HAP-1 (cell line): Measurements from ENCODE around the gene LILRB2.

Experiments
- DNase-seq, 2 experiments: peaks; one replicate each; pipeline ENCODE4 v3.0.0-alpha.2; 2016 to 2020; ENCODE audit warnings: low spot score in 2 of 2
- H3K27me3 ChIP-seq: fragments of 250-450 bp; sonication (Bioruptor Pico); 2 replicates; pipeline ENCODE4 v1.5.1; 2020; ENCODE audit warnings: low read depth, mild to moderate bottlenecking, moderate library complexity
- H3K36me3 ChIP-seq: fragments of 250-450 bp; sonication (Bioruptor Pico); replicated peaks from 2 replicates; pipeline ENCODE4 v1.5.1; 2020; ENCODE audit warnings: mild to moderate bottlenecking
- H3K4me1 ChIP-seq: fragments of 250-450 bp; sonication (Bioruptor Pico); 2 replicates; pipeline ENCODE4 v1.5.1; 2020; ENCODE audit warnings: mild to moderate bottlenecking
- H3K4me3 ChIP-seq: fragments of 250-450 bp; sonication (Bioruptor Pico); 2 replicates; pipeline ENCODE4 v1.5.1; 2020; ENCODE audit warnings: mild to moderate bottlenecking, moderate library complexity
- H3K9me3 ChIP-seq: fragments of 250-450 bp; sonication (Bioruptor Pico); 2 replicates; pipeline ENCODE4 v1.5.1; 2020; ENCODE audit warnings: mild to moderate bottlenecking, moderate library complexity
- in situ Hi-C: fragments of 300-500 bp; cut with MboI; formaldehyde crosslinking; loops from 3 replicates; pipeline ENCODE4 v1.14.3; 2020; ENCODE audit warnings: low sequenced_read_pairs, inconsistent platforms, mixed read lengths

LILRB2 gene

GRCh38 chr19:54315956-54316355, 35.0 kb upstream of the LILRB2 start:
- in situ Hi-C loops, result no loop called here
- Histone ChIP-seq H3K9me3 (no peaks in the 10 kb centered on the region), H3K4me3 (no peak overlapping the region), H3K27me3 (no peaks in the 10 kb centered on the region), H3K4me1 (no peaks in the 10 kb centered on the region), H3K36me3 (no peaks in the 10 kb centered on the region)
- no peak for DNase-seq

GRCh38 chr19:54312436-54313377, 31.8 kb upstream of the LILRB2 start, which contains the start of gene LILRA5:
TSS of gene LILRA5 (minus strand) at chr19:54313166. CDS start at chr19:54313019, 147 bp downstream.
- in situ Hi-C loops, result no loop called here
- Histone ChIP-seq H3K36me3 (no peaks in the 10 kb centered on the region), H3K9me3 (no peaks in the 10 kb centered on the region), H3K4me3 (no peak within 1 kb of the TSS), H3K4me1 (no peaks in the 10 kb centered on the region), H3K27me3 (no peaks in the 10 kb centered on the region)
- DNase-seq, result no peak

- DNase-seq, result no peak
- H3K4me1 ChIP-seq, result no peaks in the 10 kb centered on the region
- no peaks in the 10 kb centered on the region for H3K27me3 ChIP-seq
- H3K4me3 ChIP-seq, result no peak overlapping the region
- H3K9me3 ChIP-seq, result no peaks in the 10 kb centered on the region
- in situ Hi-C loops, result no loop called here
- H3K36me3 ChIP-seq, result no peaks in the 10 kb centered on the region
These were observed 31.1 kb upstream of the LILRB2 start for GRCh38 chr19:54312011-54312410.

- Histone ChIP-seq H3K4me1 (no peaks in the 10 kb centered on the region), H3K4me3 (no peak overlapping the region), H3K9me3 (no peaks in the 10 kb centered on the region), H3K27me3 (no peaks in the 10 kb centered on the region), H3K36me3 (no peaks in the 10 kb centered on the region)
- in situ Hi-C loops, result no loop called here
- DNase-seq, result no peak
These were observed 30.6 kb upstream of the LILRB2 start for GRCh38 chr19:54311486-54311885.

- Histone ChIP-seq H3K4me3 (no peak overlapping the region), H3K36me3 (no peaks in the 10 kb centered on the region), H3K4me1 (no peaks in the 10 kb centered on the region), H3K9me3 (no peaks in the 10 kb centered on the region), H3K27me3 (no peaks in the 10 kb centered on the region)
- DNase-seq, result no peak
- in situ Hi-C loops, result no loop called here
These were observed 29.6 kb upstream of the LILRB2 start for GRCh38 chr19:54310543-54310942.

- Histone ChIP-seq H3K27me3 (no peaks in the 10 kb centered on the region), H3K4me1 (no peaks in the 10 kb centered on the region), H3K9me3 (no peaks in the 10 kb centered on the region), H3K36me3 (no peaks in the 10 kb centered on the region), H3K4me3 (no peak overlapping the region)
- no peak for DNase-seq
- in situ Hi-C loops, result no loop called here
These were observed 28.9 kb upstream of the LILRB2 start for GRCh38 chr19:54309811-54310210.

GRCh38 chr19:54307389-54308020, 26.6 kb upstream of the LILRB2 start:
- in situ Hi-C loops, result no loop called here
- H3K9me3 ChIP-seq, result no peaks in the 10 kb centered on the region
- no peaks in the 10 kb centered on the region for H3K4me1 ChIP-seq
- H3K36me3 ChIP-seq, result no peaks in the 10 kb centered on the region
- no peak overlapping the region for H3K4me3 ChIP-seq
- DNase-seq, result no peak
- H3K27me3 ChIP-seq, result no peaks in the 10 kb centered on the region

GRCh38 chr19:54305141-54305540, 24.2 kb upstream of the LILRB2 start:
- Histone ChIP-seq H3K9me3 (no peaks in the 10 kb centered on the region), H3K4me1 (no peaks in the 10 kb centered on the region), H3K27me3 (0 out of 2 replicates have a peak, but pooled peaks cover 3% of the 10 kb centered on the region), H3K36me3 (no peaks in the 10 kb centered on the region), H3K4me3 (no peak overlapping the region)
- in situ Hi-C loops, result no loop called here
- DNase-seq, result no peak

- in situ Hi-C loops, result no loop called here
- no peaks in the 10 kb centered on the region for H3K4me1 ChIP-seq
- no peaks in the 10 kb centered on the region for H3K36me3 ChIP-seq
- DNase-seq, result no peak
- no peak overlapping the region for H3K4me3 ChIP-seq
- 0 out of 2 replicates have a peak, but pooled peaks cover 3% of the 10 kb centered on the region for H3K27me3 ChIP-seq
- H3K9me3 ChIP-seq, result no peaks in the 10 kb centered on the region
These were observed 21.3 kb upstream of the LILRB2 start for GRCh38 chr19:54302257-54302656.

- no peaks in the 10 kb centered on the region for H3K36me3 ChIP-seq
- no peaks in the 10 kb centered on the region for H3K9me3 ChIP-seq
- no peak for DNase-seq
- H3K4me3 ChIP-seq, result no peak overlapping the region
- in situ Hi-C loops, result loop anchor here (5.0 kb wide), 1 partner anchor 333 kb away; the partner anchor contains the start of gene LILRB1
- 0 out of 2 replicates have a peak, but pooled peaks cover 3% of the 10 kb centered on the region for H3K27me3 ChIP-seq
- H3K4me1 ChIP-seq, result no peaks in the 10 kb centered on the region
These were observed 18.6 kb upstream of the LILRB2 start for GRCh38 chr19:54299515-54299914.

GRCh38 chr19:54299126-54299498, 18.2 kb upstream of the LILRB2 start:
- Histone ChIP-seq H3K36me3 (no peaks in the 10 kb centered on the region), H3K4me3 (no peak overlapping the region), H3K9me3 (no peaks in the 10 kb centered on the region), H3K27me3 (0 out of 2 replicates have a peak, but pooled peaks cover 3% of the 10 kb centered on the region), H3K4me1 (no peaks in the 10 kb centered on the region)
- in situ Hi-C loops, result loop anchor here (5.0 kb wide), 1 partner anchor 333 kb away; the partner anchor contains the start of gene LILRB1
- no peak for DNase-seq

- in situ Hi-C loops, result loop anchor here (5.0 kb wide), 1 partner anchor 334 kb away; the partner anchor contains the start of gene LILRB1
- Histone ChIP-seq H3K36me3 (no peaks in the 10 kb centered on the region), H3K4me1 (no peaks in the 10 kb centered on the region), H3K27me3 (0 out of 2 replicates have a peak, but pooled peaks cover 3% of the 10 kb centered on the region), H3K4me3 (no peak overlapping the region), H3K9me3 (no peaks in the 10 kb centered on the region)
- DNase-seq, result no peak
These were observed 17.6 kb upstream of the LILRB2 start for GRCh38 chr19:54298357-54299125.

GRCh38 chr19:54297759-54298305, 16.9 kb upstream of the LILRB2 start:
- DNase-seq, result no peak
- Histone ChIP-seq H3K9me3 (no peaks in the 10 kb centered on the region), H3K4me3 (no peak overlapping the region), H3K4me1 (no peaks in the 10 kb centered on the region), H3K27me3 (0 out of 2 replicates have a peak, but pooled peaks cover 3% of the 10 kb centered on the region), H3K36me3 (no peaks in the 10 kb centered on the region)
- in situ Hi-C loops, result loop anchor here (5.0 kb wide), 1 partner anchor 334 kb away; the partner anchor contains the start of gene LILRB1
